A549 (cell line): ENCODE data around the gene LEFTY1. TPM values are rescaled to one million over a fixed set of nuclear protein-coding genes. Genes with fewer than 3 reads are reported as not detected.

Experiments
- ATAC-seq, 2 experiments: fragments of 200-7000 bp in 1 of 2; fragments of >200 bp in 1 of 2; cut with Nextera tagmentation in 1 of 2; cut with Tn5 transposase in 1 of 2; 3 replicates each; pipeline versions ENCODE4 v1.8.0 to v1.9.1; 2018 to 2020; ENCODE audit warnings: mild to moderate bottlenecking in 1 of 2, moderate library complexity in 1 of 2
- CTCF ChIA-PET: fragments of 300-600 bp; sonication (Branson Sonifier 250); formaldehyde crosslinking; extraction: SDS; loops from one replicate; lab custom pipeline; 2021; ENCODE audit warnings: antibody characterized with exemption, inconsistent platforms; lab: Yijun Ruan, JAX
- POLR2A ChIA-PET: fragments of 350-600 bp; formaldehyde crosslinking; extraction: SDS; loops from one replicate; lab custom pipeline; 2021; ENCODE audit warnings: antibody characterized with exemption, inconsistent platforms; lab: Yijun Ruan, JAX
- DNase-seq, 2 experiments: peaks; one replicate each; pipeline versions ENCODE4 v3.0.0 to v3.0.0-alpha.2; 2011 to 2016; ENCODE audit warnings: low read depth in 1 of 2, low spot score in 1 of 2
- FAIRE-seq: peaks from 2 replicates; lab custom pipeline; 2011; peaks lifted over from hg19 to GRCh38; lab: Jason Lieb, UNC
- H3K27ac ChIP-seq, 2 experiments: fragments of >200 bp; sonication (Bioruptor Twin); formaldehyde crosslinking; 3 replicates each; pipeline ENCODE4 v1.5.1; 2016 to 2017
- H3K4me1 ChIP-seq: fragments of >200 bp; sonication (Bioruptor Twin); formaldehyde crosslinking; 3 replicates; pipeline ENCODE4 v1.6.1; 2016
- H3K4me2 ChIP-seq: fragments of >200 bp; sonication (Bioruptor Twin); formaldehyde crosslinking; 3 replicates; pipeline ENCODE4 v1.6.1; 2016
- H3K4me3 ChIP-seq: fragments of >200 bp; sonication (Bioruptor Twin); formaldehyde crosslinking; 3 replicates; pipeline ENCODE4 v1.5.1; 2016
- H3K9me3 ChIP-seq: fragments of >200 bp; sonication (Bioruptor Twin); formaldehyde crosslinking; 3 replicates; pipeline ENCODE4 v1.6.1; 2016
- ATOH8 ChIP-seq: fragments of 250-450 bp; sonication (Bioruptor Pico); IDR thresholded peaks from 2 replicates; pipeline ENCODE4 v1.5.0; 2020; ENCODE audit warnings: low read depth, mild to moderate bottlenecking, moderate library complexity
- BCL3 ChIP-seq: fragments of >200 bp; sonication (Bioruptor Twin); formaldehyde crosslinking; IDR thresholded peaks from 3 replicates; pipeline ENCODE4 v1.6.1; 2016
- CEBPB ChIP-seq, 2 experiments: fragments of >200 bp in 1 of 2; sonication (Bioruptor Twin) in 1 of 2; formaldehyde crosslinking in 1 of 2; IDR thresholded peaks; 2 replicates each; pipeline ENCODE4 v1.6.1; 2012 to 2016
- CHD2 ChIP-seq: fragments of 150-350 bp; IDR thresholded peaks from 2 replicates; pipeline ENCODE4 v1.6.1; 2014; ENCODE audit warnings: low read length; ENCODE audit not compliant: partially characterized antibody
- E2F6 ChIP-seq: IDR thresholded peaks from 2 replicates; pipeline ENCODE4 v1.6.1; 2012; ENCODE audit warnings: low read depth, borderline replicate concordance
- EHMT2 ChIP-seq: fragments of 200-600 bp; sonication (generic); IDR thresholded peaks from 2 replicates; pipeline ENCODE4 v1.6.1; 2016; ENCODE audit warnings: antibody characterized with exemption, low read depth, mild to moderate bottlenecking, moderate library complexity
- EP300 ChIP-seq, 2 experiments: fragments of >200 bp; sonication (Bioruptor Twin); formaldehyde crosslinking; IDR thresholded peaks; 2 replicates in 1 of 2; 3 replicates in 1 of 2; pipeline ENCODE4 v1.6.1; 2016 to 2017
- HDAC2 ChIP-seq: fragments of 200-600 bp; sonication (generic); IDR thresholded peaks from 2 replicates; pipeline ENCODE4 v1.6.1; 2016
- HES2 ChIP-seq: fragments of >200 bp; sonication (Bioruptor Twin); formaldehyde crosslinking; IDR thresholded peaks from 2 replicates; pipeline ENCODE4 v1.6.1; 2016
- HEYL ChIP-seq: fragments of 250-450 bp; sonication (Bioruptor Pico); IDR thresholded peaks from 2 replicates; pipeline ENCODE4 v1.8.0; 2021; ENCODE audit warnings: mild to moderate bottlenecking, moderate library complexity
- HOXB5 ChIP-seq: fragments of 250-450 bp; sonication (Bioruptor Pico); IDR thresholded peaks from 2 replicates; pipeline ENCODE4 v1.5.0; 2020; ENCODE audit warnings: mild to moderate bottlenecking, moderate library complexity
- JUNB ChIP-seq: fragments of >200 bp; sonication (Bioruptor Twin); formaldehyde crosslinking; IDR thresholded peaks from 2 replicates; pipeline ENCODE4 v1.6.1; 2016
- KDM1A ChIP-seq: fragments of 200-600 bp; sonication (generic); IDR thresholded peaks from 2 replicates; pipeline ENCODE4 v1.6.1; 2016; ENCODE audit warnings: low read depth, mild to moderate bottlenecking
- MAFK ChIP-seq: fragments of 450-650 bp; IDR thresholded peaks from 2 replicates; pipeline ENCODE4 v1.6.1; 2014; ENCODE audit not compliant: partially characterized antibody
- MAZ ChIP-seq: fragments of 150-350 bp; IDR thresholded peaks from 2 replicates; pipeline ENCODE4 v1.6.1; 2014; ENCODE audit warnings: antibody characterized with exemption, low read depth, low read length, borderline replicate concordance
- MYC ChIP-seq: IDR thresholded peaks from 2 replicates; pipeline ENCODE4 v1.6.1; 2012; ENCODE audit warnings: mild to moderate bottlenecking, inconsistent platforms, low read length, improper control_type of control experiment, borderline replicate concordance
- PHF8 ChIP-seq: fragments of 200-600 bp; sonication (generic); IDR thresholded peaks from 2 replicates; pipeline ENCODE4 v1.6.1; 2016; ENCODE audit warnings: low read depth, mild to moderate bottlenecking, antibody characterized with exemption, moderate library complexity, borderline replicate concordance
- RAD21 ChIP-seq, 2 experiments: fragments of >200 bp in 1 of 2; sonication (Bioruptor Twin) in 1 of 2; formaldehyde crosslinking in 1 of 2; IDR thresholded peaks in 1 of 2; conservative IDR thresholded peaks in 1 of 2; 2 replicates in 1 of 2; 3 replicates in 1 of 2; pipeline ENCODE4 v1.6.1; 2012 to 2018; ENCODE audit warnings: inconsistent platforms in 1 of 2
- RARB ChIP-seq: fragments of 250-450 bp; sonication (Bioruptor Pico); IDR thresholded peaks from 2 replicates; pipeline ENCODE4 v1.8.0; 2021; ENCODE audit warnings: mild to moderate bottlenecking, moderate library complexity
- REST ChIP-seq: fragments of 200-600 bp; sonication (generic); IDR thresholded peaks from 2 replicates; pipeline ENCODE4 v1.6.1; 2016; ENCODE audit warnings: antibody characterized with exemption, mild to moderate bottlenecking, moderate library complexity
- SREBF2 ChIP-seq: fragments of 450-650 bp; IDR thresholded peaks from 2 replicates; pipeline ENCODE4 v1.6.1; 2014; ENCODE audit warnings: mild to moderate bottlenecking, moderate library complexity
- USF2 ChIP-seq: fragments of 450-650 bp; IDR thresholded peaks from 2 replicates; pipeline ENCODE4 v1.6.1; 2014; ENCODE audit warnings: antibody characterized with exemption
- WGBS: methylation state at CpG from one replicate; pipeline ENCODE4 v1.1.6; 2017; ENCODE audit errors: missing lambda C conversion rate; 5-methylcytosine and 5-hydroxymethylcytosine counted together
- polyA plus RNA-seq, 4 experiments: library from polyadenylated mRNA; depleted of rRNA in 3 of 4; stranded (reverse); fragments of >200 nt; fragmentation: RNase III in 1 of 4; extraction: RNeasy Plus Mini Kit Qiagen cat#74134 plus additional on column Dnase treatment in 1 of 4; gene quantifications; 2 replicates in 3 of 4; 3 replicates in 1 of 4; pipeline ENCODE4 v1.2.3, GENCODE V29; 2011 to 2017

Gene LEFTY1
- polyA plus RNA-seq, 2 of the 4 experiments (the other 2 are of a cell fraction), result 0.10 to 1.00 TPM

GRCh38 chr1:225844236-225845061 lies 44.5 kb downstream of the LEFTY1 start:
- no peak overlapping the region for H3K27ac ChIP-seq
- ChIA-PET POLR2A (no interaction called here), CTCF (interaction anchor here (0.8 to 7.2 kb wide), 22 partner anchors 9 to 373 kb away, joined by 3 to 44 read pairs (median 6); partner anchors contain the start of genes EPHX1 and SRP9)
- WGBS, result 88% methylated on average over 9 of the region's 18 CpGs
- H3K4me1 ChIP-seq, result peaks cover 6% of the 10 kb centered on the region; the same call in 1 of the 3 replicates
- no peaks in the 10 kb centered on the region for H3K9me3 ChIP-seq
- no peak for FAIRE-seq
- ATAC-seq, result no peak
- no peak for DNase-seq
- TF ChIP-seq PHF8 (no peak), MAFK (no peak), SREBF2 (no peak)
- TF ChIP-seq, all 56 proteins: peak for 0
- H3K4me3 ChIP-seq, result no peak overlapping the region
- H3K4me2 ChIP-seq, result no peak overlapping the region

GRCh38 chr1:225843426-225843795 lies 45.5 kb downstream of the LEFTY1 start:
- TF ChIP-seq HOXB5 (CRISPR knock-in tag) (no peak), CEBPB (IDR thresholded peaks at IDR 0.05) (no peak), RARB (CRISPR knock-in tag) (no peak), HDAC2 (no peak), CHD2 (no peak), ATOH8 (CRISPR knock-in tag) (no peak), EP300 (IDR thresholded peaks at IDR 0.05) (no peak), MAZ (no peak), MYC (no peak), BCL3 (no peak), KDM1A (no peak), JUNB (no peak), RAD21 (conservative IDR thresholded peaks at IDR 0.05 in 1 of 2, IDR thresholded peaks at IDR 0.05 in 1 of 2) (no peak), SREBF2 (no peak), HEYL (CRISPR knock-in tag) (no peak), REST (no peak), E2F6 (no peak), HES2 (no peak), EHMT2 (no peak), USF2 (no peak)
- CTCF ChIA-PET, result interaction anchor here (0.6 to 7.2 kb wide), 7 partner anchors 9 to 368 kb away, joined by 3 to 44 read pairs (median 4); no protein-coding TSS in a partner anchor
- DNase-seq, result no peak
- no peak overlapping the region for H3K4me2 ChIP-seq
- 77% methylated on average over 6 of the region's 6 CpGs for WGBS
- ATAC-seq, result no peak
- H3K9me3 ChIP-seq, result no peaks in the 10 kb centered on the region
- H3K4me1 ChIP-seq, result peaks cover 6% of the 10 kb centered on the region; the same call in 1 of the 3 replicates
- no peak overlapping the region for H3K4me3 ChIP-seq
- 0 out of 6 replicates have a peak overlapping the region, but pooled peaks of 1 of the 2 experiments have one; percentile 20 for H3K27ac ChIP-seq
- POLR2A ChIA-PET, result no interaction called here
- FAIRE-seq, result no peak
